ENCODE measurements around the gene HMCN2. TPM values are rescaled to one million over a fixed set of nuclear protein-coding genes. Genes with fewer than 3 reads are reported as not detected.

HMCN2 gene
- total and polyA plus RNA-seq, 8 donors: 1.1 to 21.1 (median 5.0) TPM

DNA sequence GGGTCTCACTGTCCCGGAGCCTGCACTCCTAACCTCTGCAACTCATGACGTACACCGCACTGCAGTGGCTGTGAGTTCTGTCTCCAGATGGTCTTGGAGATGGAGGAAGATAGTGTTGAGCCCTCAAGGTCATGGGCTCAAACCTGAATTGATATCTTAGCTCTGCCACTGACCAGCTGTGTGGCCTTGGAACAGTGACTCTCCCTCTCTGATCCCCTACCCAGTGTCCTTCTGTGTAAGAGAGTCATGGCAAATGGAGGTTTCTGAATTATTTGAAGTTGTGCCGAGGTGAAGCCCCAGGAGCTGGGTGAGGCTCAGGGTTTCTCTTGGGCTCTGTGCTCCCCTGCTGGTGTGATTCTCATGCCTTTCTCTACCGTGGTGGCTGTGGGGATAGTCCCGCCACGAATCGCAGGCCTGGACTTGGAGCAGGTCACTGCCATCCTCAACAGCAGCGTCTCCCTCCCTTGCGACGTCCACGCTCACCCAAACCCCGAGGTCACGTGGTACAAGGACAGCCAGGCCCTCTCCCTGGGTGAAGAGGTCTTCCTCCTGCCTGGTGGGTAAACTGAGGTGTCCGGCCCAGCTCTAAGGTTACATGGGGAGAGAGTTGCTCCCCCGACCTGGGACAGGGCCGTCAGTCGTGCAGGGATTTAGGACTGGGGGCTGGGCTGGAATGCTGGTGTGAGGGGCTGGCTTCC is 118.6 kb downstream of the HMCN2 start:
- Histone ChIP-seq H3K4me3 (no peak overlapping the region), H3K27me3 (peaks cover 0 to 12% (median 2%) of the 10 kb centered on the region in 3 donors), H3K36me3 (peaks cover 0 to 9% (median 0%) of the 10 kb centered on the region in 4 donors), H3K27ac (no peak overlapping the region), H3K9me3 (no peaks in the 10 kb centered on the region), H3K4me1 (no peaks in the 10 kb centered on the region)
- WGBS, 5 donors: 75 to 80% (median 79%) methylated on average over 13 to 18 of the region's 18 CpGs
- no peak for DNase-seq
- intact Hi-C loops (cut with DNase I; ENCODE audit: low total_unique reads): no loop called here
- TF ChIP-seq EP300 (IDR thresholded peaks at IDR 0.05) (no peak), POLR2A (IDR thresholded peaks at IDR 0.05) (no peak), POLR2AphosphoS5 (IDR thresholded peaks at IDR 0.05) (no peak)
- TF ChIP-seq, protein P1, sequence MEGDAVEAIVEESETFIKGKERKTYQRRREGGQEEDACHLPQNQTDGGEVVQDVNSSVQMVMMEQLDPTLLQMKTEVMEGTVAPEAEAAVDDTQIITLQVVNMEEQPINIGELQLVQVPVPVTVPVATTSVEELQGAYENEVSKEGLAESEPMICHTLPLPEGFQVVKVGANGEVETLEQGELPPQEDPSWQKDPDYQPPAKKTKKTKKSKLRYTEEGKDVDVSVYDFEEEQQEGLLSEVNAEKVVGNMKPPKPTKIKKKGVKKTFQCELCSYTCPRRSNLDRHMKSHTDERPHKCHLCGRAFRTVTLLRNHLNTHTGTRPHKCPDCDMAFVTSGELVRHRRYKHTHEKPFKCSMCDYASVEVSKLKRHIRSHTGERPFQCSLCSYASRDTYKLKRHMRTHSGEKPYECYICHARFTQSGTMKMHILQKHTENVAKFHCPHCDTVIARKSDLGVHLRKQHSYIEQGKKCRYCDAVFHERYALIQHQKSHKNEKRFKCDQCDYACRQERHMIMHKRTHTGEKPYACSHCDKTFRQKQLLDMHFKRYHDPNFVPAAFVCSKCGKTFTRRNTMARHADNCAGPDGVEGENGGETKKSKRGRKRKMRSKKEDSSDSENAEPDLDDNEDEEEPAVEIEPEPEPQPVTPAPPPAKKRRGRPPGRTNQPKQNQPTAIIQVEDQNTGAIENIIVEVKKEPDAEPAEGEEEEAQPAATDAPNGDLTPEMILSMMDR (IDR thresholded peaks at IDR 0.05): no peak

DNA sequence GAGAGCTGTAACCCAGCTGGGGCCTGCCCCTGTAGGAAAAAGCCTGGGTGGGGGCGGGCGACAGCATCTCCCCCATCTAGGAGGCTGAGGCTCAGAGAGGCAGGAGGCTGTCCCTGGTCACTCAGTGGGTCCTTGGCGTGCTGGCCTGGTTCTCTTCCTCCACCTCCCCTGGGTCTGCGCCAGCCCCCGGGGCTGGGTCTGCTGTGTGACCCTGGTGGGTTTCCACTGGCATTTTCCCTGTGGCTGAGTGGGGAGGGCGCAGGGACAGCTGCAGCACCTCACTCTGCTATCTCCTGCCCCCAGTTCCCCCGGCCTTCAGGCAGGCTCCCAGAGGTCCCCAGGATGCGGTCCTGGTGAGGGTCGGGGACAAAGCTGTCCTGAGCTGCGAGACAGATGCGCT is 119.7 kb downstream of the HMCN2 start:
- Histone ChIP-seq H3K4me3 (no peak overlapping the region), H3K27me3 (peaks cover 0 to 12% (median 0%) of the 10 kb centered on the region in 3 donors), H3K9me3 (no peaks in the 10 kb centered on the region), H3K4me1 (no peaks in the 10 kb centered on the region), H3K27ac (no peak overlapping the region), H3K36me3 (peaks cover 0 to 9% (median 0%) of the 10 kb centered on the region in 4 donors)
- WGBS, 5 donors: 80 to 100% (median 85%) methylated on average over 1 to 11 of the region's 11 CpGs
- no peak for DNase-seq
- TF ChIP-seq, protein P1 (IDR thresholded peaks at IDR 0.05): no peak
- TF ChIP-seq EP300 (IDR thresholded peaks at IDR 0.05): no peak
- TF ChIP-seq POLR2A (IDR thresholded peaks at IDR 0.05): no peak
- no peak for TF ChIP-seq POLR2AphosphoS5 (IDR thresholded peaks at IDR 0.05)
- intact Hi-C loops (cut with DNase I; ENCODE audit: low total_unique reads): no loop called here

DNA sequence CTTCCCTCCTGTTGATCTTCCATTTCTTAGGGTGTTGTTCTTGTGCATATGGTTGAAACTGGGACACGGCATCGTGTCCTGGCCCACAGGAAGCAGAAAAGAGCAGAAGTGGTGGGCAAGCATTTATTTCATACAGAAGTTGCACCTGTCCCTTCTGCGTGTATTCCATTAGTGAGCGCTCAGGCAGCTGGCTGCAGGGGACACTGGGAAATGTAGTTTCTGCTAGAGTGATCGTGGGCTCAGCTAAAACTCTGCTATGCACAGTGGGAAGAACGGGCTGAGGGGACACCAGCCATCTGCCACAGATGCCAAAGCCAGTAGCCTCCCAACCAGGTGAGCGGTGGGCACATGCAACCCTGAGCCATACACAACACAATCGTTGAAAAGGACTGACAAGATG is 121.8 kb downstream of the HMCN2 start:
- intact Hi-C loops (cut with DNase I; ENCODE audit: low total_unique reads): no loop called here
- 71 to 79% (median 75%) methylated on average over 8 of the region's 8 CpGs for WGBS, 5 donors
- H3K27ac ChIP-seq: no peak overlapping the region
- H3K4me1 ChIP-seq: no peaks in the 10 kb centered on the region
- H3K9me3 ChIP-seq: no peaks in the 10 kb centered on the region
- H3K27me3 ChIP-seq: peaks cover 0 to 27% (median 0%) of the 10 kb centered on the region in 3 donors
- H3K36me3 ChIP-seq: peaks cover 0 to 11% (median 5%) of the 10 kb centered on the region in 4 donors
- DNase-seq: no peak
- TF ChIP-seq POLR2A (IDR thresholded peaks at IDR 0.05): no peak
- no peak for TF ChIP-seq POLR2AphosphoS5 (IDR thresholded peaks at IDR 0.05)
- TF ChIP-seq EP300 (IDR thresholded peaks at IDR 0.05): no peak
- TF ChIP-seq, protein P1 (IDR thresholded peaks at IDR 0.05): no peak
- no peak overlapping the region for H3K4me3 ChIP-seq

DNA sequence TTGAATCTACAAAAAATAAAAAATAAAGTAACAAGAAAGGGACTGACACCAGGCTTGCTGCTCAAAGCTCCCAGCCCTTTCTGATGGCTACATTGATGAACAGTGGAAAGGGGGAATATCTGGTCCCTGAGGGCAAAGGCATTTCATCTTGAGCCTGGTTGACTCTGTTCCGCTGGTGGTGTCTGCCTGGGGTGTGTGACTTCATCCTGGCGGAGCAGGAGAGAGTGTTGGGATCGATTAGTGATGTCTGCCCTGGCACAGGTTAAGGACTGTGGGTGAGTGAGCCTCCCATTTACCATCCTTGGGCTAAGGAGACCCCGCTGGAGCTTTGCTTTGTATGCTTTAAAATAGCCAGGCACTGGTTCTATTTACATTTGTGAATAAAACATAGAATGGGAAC is 122.3 kb downstream of the HMCN2 start:
- peaks cover 0 to 24% (median 0%) of the 10 kb centered on the region in 3 donors for H3K27me3 ChIP-seq
- WGBS, 5 donors: 74 to 91% (median 81%) methylated on average over 4 of the region's 4 CpGs
- DNase-seq: no peak
- no peaks in the 10 kb centered on the region for H3K9me3 ChIP-seq
- H3K4me1 ChIP-seq: no peaks in the 10 kb centered on the region
- intact Hi-C loops (cut with DNase I; ENCODE audit: low total_unique reads): no loop called here
- no peak overlapping the region for H3K27ac ChIP-seq
- H3K4me3 ChIP-seq: no peak overlapping the region
- peaks cover 0 to 11% (median 5%) of the 10 kb centered on the region in 4 donors for H3K36me3 ChIP-seq
- TF ChIP-seq EP300 (IDR thresholded peaks at IDR 0.05) (no peak), POLR2A (IDR thresholded peaks at IDR 0.05) (no peak), POLR2AphosphoS5 (IDR thresholded peaks at IDR 0.05) (no peak)
- TF ChIP-seq, protein P1 (IDR thresholded peaks at IDR 0.05): no peak

Measured in stomach (tissue), 9 donors.